ENCODE results near the gene FHL1.
"Not testable (repeated sequence)": the region's sequence is repeated elsewhere in the genome, so short reads cannot be mapped to it uniquely, and the experiment has no call there.

Gene FHL1

GRCh38 chrX:136147976-136148375 lies 643 bp downstream of the FHL1 start:
- DNase-seq: peak; percentile 39

GRCh38 chrX:136148391-136148790 lies 1.1 kb downstream of the FHL1 start:
- DNase-seq: no peak

DNA sequence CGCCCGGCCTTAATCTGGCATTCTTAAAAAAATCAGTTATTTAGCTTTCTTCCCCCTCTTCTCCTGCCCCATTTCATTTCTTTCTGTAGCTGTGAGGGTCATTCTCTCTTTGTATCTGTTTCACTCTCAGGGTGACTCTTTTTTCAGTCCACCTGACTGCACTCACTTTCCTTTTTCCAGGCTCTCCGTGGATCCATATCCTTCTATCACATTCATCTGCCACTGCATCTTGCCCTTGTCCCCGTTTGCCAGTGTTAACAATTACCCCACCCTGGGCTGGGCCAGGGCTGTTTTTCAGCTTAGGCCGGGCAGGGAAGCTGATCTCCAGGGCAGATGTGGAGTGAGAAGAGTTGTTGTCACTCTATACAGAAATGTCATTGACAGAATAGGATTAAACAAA lies 7.7 kb downstream of the FHL1 start:
- no peak for DNase-seq

GRCh38 chrX:136156560-136157117 lies 9.3 kb downstream of the FHL1 start:
- no peak for DNase-seq

DNA sequence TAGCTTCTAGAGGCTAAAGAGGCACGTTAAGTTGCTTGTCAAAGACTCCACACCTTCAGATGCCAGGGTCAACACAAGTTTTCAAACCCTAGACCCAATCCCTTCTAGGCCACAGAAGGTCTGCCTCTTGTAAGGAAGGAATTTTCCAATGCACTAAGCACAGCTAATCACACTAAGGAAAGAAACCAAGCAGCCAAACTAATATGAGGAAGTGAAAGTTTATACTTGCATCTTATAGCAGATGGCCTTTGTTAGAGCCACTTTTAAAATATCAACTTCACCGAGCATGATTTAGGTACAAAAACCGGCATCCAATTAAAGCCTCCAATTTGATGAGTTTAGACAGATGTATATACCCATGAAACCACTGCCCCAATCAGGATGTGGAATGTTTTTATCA lies 9.9 kb downstream of the FHL1 start:
- no peak for DNase-seq

DNA sequence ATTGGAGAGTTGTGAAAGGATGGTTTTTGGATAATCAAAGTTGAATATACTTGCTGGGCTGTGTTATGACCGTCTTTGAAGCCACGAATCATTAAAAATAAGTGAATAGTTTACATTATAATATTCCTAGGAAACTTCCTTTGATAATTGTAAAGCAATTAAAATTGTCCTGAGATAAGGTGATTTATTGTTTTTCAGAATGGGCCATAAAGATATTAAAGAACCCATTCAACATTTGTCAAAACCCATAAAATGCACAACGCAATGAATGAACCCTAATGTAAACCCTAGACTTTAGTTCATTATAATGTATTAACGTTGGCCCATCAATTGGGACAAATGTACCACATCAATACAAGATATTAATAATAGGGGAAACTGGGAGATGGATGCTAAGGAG lies 11.4 kb downstream of the FHL1 start:
- no peak for DNase-seq

DNA sequence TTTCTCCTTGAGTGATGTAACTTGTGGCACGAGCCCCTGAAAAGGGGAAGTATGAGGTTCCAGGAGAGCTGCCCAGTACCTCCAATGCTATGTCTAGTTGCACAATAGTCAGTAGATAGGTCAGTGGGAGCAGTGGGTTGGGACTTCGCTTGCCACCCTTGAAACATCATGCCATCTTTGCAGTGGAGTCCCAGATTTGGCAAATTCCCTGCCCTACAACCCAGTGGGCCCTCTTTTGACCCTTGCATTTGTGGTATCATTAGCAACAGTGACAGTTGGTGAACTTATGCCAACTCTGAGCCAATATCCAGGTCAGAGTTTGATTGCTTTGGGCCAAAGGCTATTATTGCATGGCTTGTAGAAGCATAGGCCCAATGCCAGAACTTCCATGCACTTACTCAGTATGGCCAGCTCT lies 12.3 kb downstream of the FHL1 start:
- DNase-seq: no peak

DNA sequence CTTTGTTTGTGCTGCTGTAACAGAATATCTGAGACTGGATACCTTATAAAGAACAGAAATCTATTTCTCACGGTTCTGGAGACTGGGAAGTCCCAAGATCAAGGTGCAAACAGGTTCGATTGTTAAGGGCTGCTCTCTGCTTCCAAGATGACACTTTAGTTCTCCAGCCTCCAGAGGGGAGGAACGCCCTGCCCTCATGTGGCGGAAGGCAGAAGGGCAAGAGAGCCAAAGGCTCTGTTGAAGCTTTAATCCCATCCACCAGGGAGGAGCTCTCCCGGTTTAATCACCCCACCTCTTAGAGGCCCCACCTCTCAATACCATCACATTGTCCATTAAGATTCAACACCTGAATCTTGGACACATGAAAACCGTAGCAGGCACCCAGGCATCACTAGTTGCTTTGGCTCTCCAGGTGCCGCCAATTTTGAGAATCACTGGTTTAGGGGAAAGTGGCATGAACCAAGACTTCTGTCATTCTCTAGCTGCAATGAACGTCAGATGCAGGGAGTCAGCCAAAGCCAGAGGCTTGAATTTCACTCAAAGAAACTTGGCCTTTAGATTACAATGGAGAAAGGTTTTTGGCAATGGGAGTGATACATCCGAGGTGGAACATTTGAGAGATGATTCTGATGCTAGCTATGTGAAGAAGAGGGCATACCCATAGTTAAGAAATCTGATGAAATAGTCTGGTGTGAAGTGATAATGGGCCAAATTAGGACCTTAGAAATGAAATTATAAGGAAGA lies 15.7 kb downstream of the FHL1 start:
- no peak for DNase-seq

GRCh38 chrX:136163689-136164088 lies 16.4 kb downstream of the FHL1 start:
- no peak for DNase-seq

- no peak for DNase-seq
Measured at GRCh38 chrX:136165406-136165805, 18.1 kb downstream of the FHL1 start.

DNA sequence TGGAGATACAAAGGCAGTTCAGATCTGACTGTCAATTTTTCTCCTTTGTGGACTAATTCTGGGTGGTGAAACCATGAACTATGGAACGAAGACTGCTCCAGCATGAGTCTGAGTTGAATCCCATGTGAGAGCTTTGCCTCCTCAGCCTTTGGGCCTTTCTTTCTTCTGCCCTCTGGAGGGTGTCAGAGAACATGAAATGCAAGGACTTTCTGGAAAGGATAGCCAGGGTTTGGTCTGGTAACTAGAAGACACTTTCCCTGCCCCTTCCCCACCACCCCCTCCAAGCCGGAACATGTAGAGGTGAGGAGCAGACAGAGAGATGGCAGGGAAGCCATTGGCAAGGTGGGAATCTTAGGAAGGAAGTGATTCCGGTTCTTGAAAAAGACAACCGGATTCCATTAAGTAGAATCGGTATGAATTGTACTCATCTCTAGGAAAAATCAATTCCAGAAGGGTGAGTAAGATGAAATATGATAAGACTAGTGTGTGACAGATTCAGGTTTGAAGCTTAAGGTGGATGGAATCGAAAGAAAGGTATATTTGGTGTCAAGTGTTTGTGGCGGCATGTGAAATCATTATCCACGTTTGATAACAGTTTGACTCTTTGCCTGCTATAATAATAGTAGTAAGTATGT lies 19.0 kb downstream of the FHL1 start:
- no peak for DNase-seq

- DNase-seq: not testable (repeated sequence)
Measured at GRCh38 chrX:136167989-136168388, 20.7 kb downstream of the FHL1 start.

GRCh38 chrX:136168929-136169735 lies 21.8 kb downstream of the FHL1 start:
- DNase-seq: peak; percentile 65

DNA sequence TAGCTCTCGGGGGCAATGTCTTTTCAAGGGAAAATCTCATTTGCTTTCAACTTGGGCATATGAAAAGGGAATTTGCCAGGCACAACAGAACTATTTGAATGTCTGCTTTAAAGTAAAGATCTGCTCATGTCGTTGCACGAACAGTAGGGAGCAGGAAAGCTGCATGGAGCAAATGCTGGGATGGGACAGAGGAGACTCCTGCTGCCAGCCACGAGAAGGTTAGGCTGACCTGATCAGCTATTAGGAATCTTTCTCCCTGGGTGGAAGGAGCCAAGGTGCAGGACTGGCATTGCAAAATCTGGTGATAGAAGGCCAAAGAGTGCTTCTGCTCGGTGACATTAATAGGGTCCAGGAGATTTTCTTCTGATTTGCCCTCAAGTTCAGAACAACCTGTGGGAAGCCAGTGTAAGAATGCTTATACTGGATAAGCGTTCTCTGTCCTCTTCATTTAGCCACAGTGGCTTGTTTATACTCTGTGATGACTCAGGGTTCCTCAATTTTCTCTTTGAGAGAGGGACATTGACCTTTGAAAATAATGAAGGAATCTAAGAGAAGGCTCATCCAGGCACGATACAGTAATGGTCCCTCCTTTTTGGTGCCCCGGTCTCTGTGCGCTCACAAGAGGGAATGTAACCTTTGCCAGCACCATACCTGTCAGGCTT lies 22.9 kb downstream of the FHL1 start:
- no peak for DNase-seq

GRCh38 chrX:136171420-136171819 lies 24.1 kb downstream of the FHL1 start:
- DNase-seq: no peak

DNA sequence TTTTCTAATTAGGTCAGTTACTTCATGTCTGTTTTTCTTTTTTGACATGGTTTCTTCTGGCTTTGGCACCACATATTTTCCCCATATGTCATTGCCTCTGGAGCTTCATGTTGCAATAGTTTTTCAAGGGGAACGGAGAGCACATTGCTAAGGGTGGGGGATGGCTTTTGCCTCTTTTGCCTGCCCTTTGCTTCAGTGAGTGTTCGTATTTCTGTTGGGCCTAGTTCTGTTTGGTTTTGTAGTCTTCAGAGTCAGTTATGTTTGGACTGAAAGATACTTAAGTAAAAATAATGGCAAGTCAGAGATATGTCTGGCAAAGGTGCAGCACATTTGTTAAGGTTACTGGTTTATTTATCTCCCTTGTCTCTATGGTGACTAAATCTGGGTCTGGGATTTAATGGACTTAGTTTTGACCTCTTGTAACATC lies 29.1 kb downstream of the FHL1 start:
- DNase-seq: no peak

- DNase-seq: no peak
Measured at GRCh38 chrX:136179133-136179532, 31.8 kb downstream of the FHL1 start.

- peak; percentile 62 for DNase-seq
Measured at GRCh38 chrX:136182414-136182813, 35.1 kb downstream of the FHL1 start.

DNA sequence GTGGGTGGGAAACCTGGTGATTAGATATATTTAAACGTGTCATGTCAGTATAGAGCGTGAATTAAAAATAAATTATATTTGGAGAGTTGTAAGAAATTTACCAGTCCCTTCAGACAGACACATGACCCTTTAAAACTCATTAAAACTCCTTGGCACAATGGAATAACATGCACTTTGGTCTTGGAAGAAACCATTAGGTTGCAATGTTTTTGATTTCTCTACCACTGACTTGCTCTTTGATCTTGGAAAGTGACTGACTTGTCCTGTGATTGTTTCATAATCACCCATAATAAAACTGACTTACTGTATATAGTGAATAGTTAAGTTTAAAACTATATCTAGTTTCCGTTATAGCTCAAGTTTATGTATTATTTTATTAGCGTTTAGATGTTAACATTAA lies 35.8 kb downstream of the FHL1 start:
- DNase-seq: no peak

DNA sequence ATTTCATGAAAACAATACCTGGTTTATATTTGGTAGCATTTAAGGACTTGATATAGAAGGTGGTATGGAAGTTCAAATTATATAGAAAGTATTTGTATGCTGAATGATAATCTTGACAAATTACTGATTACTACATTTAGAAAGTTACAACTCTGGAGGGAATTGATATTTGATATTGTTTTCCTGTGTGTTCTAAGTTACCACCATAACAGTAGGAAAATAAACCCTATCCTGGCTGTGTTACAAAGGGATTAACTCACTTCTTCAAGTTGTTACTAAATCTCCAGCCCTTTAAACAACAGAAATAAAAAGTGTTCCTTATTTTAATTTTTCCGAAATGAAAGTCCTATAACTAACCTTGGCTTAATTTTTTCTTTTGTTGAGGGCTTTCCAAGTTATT lies 36.6 kb downstream of the FHL1 start:
- no peak for DNase-seq

DNA sequence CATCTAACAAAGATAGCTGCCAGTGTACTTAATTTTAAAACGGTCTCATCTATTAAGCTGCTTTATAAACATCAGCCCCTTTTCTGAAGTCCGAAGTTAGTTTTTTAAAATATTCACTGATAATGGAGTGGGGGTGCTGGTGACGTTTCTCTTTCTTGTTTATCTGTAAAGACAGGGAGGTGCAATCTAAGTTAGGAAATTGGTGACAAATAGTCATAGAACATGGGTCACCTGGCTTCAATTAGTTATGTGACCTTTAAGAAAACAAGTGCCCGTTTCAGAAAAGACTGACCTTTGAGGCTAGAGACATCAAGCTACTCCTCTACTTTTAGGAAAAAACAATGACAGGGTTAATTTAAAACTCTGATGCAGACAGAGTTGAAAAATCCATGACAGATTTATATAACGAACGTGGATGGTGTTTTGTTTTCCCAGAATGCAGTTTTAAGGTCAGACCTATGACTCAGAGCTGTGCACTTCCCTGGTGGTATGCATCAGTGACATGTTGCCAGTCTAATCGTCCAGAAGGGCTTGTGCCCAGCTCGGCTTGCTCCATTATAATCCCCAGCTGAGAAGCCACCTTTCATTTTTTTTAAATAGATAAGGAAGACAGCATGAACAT lies 38.2 kb downstream of the FHL1 start:
- no peak for DNase-seq

- DNase-seq: no peak
Measured at GRCh38 chrX:136186023-136186413, 38.7 kb downstream of the FHL1 start.

- no peak for DNase-seq
Measured at GRCh38 chrX:136189222-136189621, 41.9 kb downstream of the FHL1 start.
